ENCODE data around the gene SHISA5. TPM values are rescaled to one million over a fixed set of nuclear protein-coding genes. Genes with fewer than 3 reads are reported as not detected.

The SHISA5 gene
- polyA plus RNA-seq, 3 donors, result 147 to 266 (median 242) TPM

- no peaks in the 10 kb centered on the region for H4K20me1 ChIP-seq (ENCODE audit: insufficient read depth, low read length)
- DNase-seq, result no peak
- H3K79me2 ChIP-seq (ENCODE audit: insufficient read depth, low read length), result no peaks in the 10 kb centered on the region
- TF ChIP-seq, protein P1, sequence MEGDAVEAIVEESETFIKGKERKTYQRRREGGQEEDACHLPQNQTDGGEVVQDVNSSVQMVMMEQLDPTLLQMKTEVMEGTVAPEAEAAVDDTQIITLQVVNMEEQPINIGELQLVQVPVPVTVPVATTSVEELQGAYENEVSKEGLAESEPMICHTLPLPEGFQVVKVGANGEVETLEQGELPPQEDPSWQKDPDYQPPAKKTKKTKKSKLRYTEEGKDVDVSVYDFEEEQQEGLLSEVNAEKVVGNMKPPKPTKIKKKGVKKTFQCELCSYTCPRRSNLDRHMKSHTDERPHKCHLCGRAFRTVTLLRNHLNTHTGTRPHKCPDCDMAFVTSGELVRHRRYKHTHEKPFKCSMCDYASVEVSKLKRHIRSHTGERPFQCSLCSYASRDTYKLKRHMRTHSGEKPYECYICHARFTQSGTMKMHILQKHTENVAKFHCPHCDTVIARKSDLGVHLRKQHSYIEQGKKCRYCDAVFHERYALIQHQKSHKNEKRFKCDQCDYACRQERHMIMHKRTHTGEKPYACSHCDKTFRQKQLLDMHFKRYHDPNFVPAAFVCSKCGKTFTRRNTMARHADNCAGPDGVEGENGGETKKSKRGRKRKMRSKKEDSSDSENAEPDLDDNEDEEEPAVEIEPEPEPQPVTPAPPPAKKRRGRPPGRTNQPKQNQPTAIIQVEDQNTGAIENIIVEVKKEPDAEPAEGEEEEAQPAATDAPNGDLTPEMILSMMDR (IDR thresholded peaks at IDR 0.05), result no peak
- intact Hi-C loops (cut with micrococcal nuclease), result no loop called here
- WGBS (ENCODE audit: insufficient coverage), result 98% methylated on average over 14 of the region's 17 CpGs
- no peaks in the 10 kb centered on the region for H3K27me3 ChIP-seq (ENCODE audit: control insufficient read depth in 2 of 2, insufficient read depth in 2 of 2, low read length in 2 of 2)
- no peaks in the 10 kb centered on the region for H3K4me1 Mint-ChIP-seq
- no peaks in the 10 kb centered on the region for H3K4me1 ChIP-seq (ENCODE audit: control insufficient read depth in 1 of 2, insufficient read depth in 2 of 2, low read length in 2 of 2)
- peaks cover 0 to 5% (median 0%) of the 10 kb centered on the region in 3 donors for H3K27me3 Mint-ChIP-seq (ENCODE audit: low read depth in 3 of 3)
- H3K9me3 Mint-ChIP-seq, result peaks cover 0 to 2% (median 0%) of the 10 kb centered on the region in 7 donors
- no peaks in the 10 kb centered on the region for H3K36me3 Mint-ChIP-seq
- no peak overlapping the region for H3K4me3 Mint-ChIP-seq
- no peak overlapping the region for H3K9ac ChIP-seq (ENCODE audit: insufficient read depth, low read length, poor library complexity, severe bottlenecking)
- H3K36me3 ChIP-seq (replicated peaks in 1 of 2; ENCODE audit: control insufficient read depth in 1 of 2, insufficient read depth in 2 of 2, low read length in 2 of 2), result no peaks in the 10 kb centered on the region
- H3K27ac Mint-ChIP-seq, result no peak overlapping the region
- H3K9me3 ChIP-seq (replicated peaks in 1 of 2; ENCODE audit: control insufficient read depth in 1 of 2, insufficient read depth in 1 of 2, low read length in 2 of 2), result no peaks in the 10 kb centered on the region
- no peak overlapping the region for H3K4me2 ChIP-seq (replicated peaks; ENCODE audit: extremely low read depth, low read length, poor library complexity, severe bottlenecking)
- H3K4me3 ChIP-seq (replicated peaks in 1 of 3; ENCODE audit: low read depth in 2 of 3, low read length in 3 of 3), result no peak overlapping the region
- no peak overlapping the region for H3K27ac ChIP-seq (ENCODE audit: low read depth in 1 of 2, low read length in 2 of 2)
- H2AFZ ChIP-seq (ENCODE audit: insufficient read depth, low read depth, low read length, poor library complexity, severe bottlenecking), result no peak overlapping the region
These were observed 84.4 kb downstream of the SHISA5 start for GRCh38 chr3:48419597-48419996.

GRCh38 chr3:48419149-48419548 is 84.8 kb downstream of the SHISA5 start:
- no peak for DNase-seq
- Histone ChIP-seq H3K79me2 (ENCODE audit: insufficient read depth, low read length) (no peaks in the 10 kb centered on the region), H3K27me3 (ENCODE audit: control insufficient read depth in 2 of 2, insufficient read depth in 2 of 2, low read length in 2 of 2) (no peaks in the 10 kb centered on the region), H3K9ac (ENCODE audit: insufficient read depth, low read length, poor library complexity, severe bottlenecking) (no peak overlapping the region), H3K9me3 (replicated peaks in 1 of 2; ENCODE audit: control insufficient read depth in 1 of 2, insufficient read depth in 1 of 2, low read length in 2 of 2) (no peaks in the 10 kb centered on the region), H3K36me3 (replicated peaks in 1 of 2; ENCODE audit: control insufficient read depth in 1 of 2, insufficient read depth in 2 of 2, low read length in 2 of 2) (no peaks in the 10 kb centered on the region), H3K4me1 (ENCODE audit: control insufficient read depth in 1 of 2, insufficient read depth in 2 of 2, low read length in 2 of 2) (no peaks in the 10 kb centered on the region), H3K27ac (ENCODE audit: low read depth in 1 of 2, low read length in 2 of 2) (no peak overlapping the region), H3K4me3 (replicated peaks in 1 of 3; ENCODE audit: low read depth in 2 of 3, low read length in 3 of 3) (no peak overlapping the region), H3K4me2 (replicated peaks; ENCODE audit: extremely low read depth, low read length, poor library complexity, severe bottlenecking) (no peak overlapping the region), H4K20me1 (ENCODE audit: insufficient read depth, low read length) (no peaks in the 10 kb centered on the region), H2AFZ (ENCODE audit: insufficient read depth, low read depth, low read length, poor library complexity, severe bottlenecking) (no peak overlapping the region)
- H3K27ac Mint-ChIP-seq, result no peak overlapping the region
- intact Hi-C loops (cut with micrococcal nuclease), result no loop called here
- no peak overlapping the region for H3K4me3 Mint-ChIP-seq
- WGBS (ENCODE audit: insufficient coverage), result 96% methylated on average over 9 of the region's 9 CpGs
- H3K9me3 Mint-ChIP-seq, result peaks cover 0 to 2% (median 0%) of the 10 kb centered on the region in 7 donors
- TF ChIP-seq, protein P1 (IDR thresholded peaks at IDR 0.05), result no peak
- peaks cover 0 to 5% (median 0%) of the 10 kb centered on the region in 3 donors for H3K27me3 Mint-ChIP-seq (ENCODE audit: low read depth in 3 of 3)
- no peaks in the 10 kb centered on the region for H3K36me3 Mint-ChIP-seq
- no peaks in the 10 kb centered on the region for H3K4me1 Mint-ChIP-seq

Measured in CD14-positive monocyte (primary cell).